Measurements from ENCODE around the gene SLC35F1.

Gene SLC35F1

GRCh38 chr6:118186672-118187567 lies 279.9 kb downstream of the SLC35F1 start:
- no peak for TF ChIP-seq ZFX (IDR thresholded peaks at IDR 0.05)
- TF ChIP-seq, protein P1, sequence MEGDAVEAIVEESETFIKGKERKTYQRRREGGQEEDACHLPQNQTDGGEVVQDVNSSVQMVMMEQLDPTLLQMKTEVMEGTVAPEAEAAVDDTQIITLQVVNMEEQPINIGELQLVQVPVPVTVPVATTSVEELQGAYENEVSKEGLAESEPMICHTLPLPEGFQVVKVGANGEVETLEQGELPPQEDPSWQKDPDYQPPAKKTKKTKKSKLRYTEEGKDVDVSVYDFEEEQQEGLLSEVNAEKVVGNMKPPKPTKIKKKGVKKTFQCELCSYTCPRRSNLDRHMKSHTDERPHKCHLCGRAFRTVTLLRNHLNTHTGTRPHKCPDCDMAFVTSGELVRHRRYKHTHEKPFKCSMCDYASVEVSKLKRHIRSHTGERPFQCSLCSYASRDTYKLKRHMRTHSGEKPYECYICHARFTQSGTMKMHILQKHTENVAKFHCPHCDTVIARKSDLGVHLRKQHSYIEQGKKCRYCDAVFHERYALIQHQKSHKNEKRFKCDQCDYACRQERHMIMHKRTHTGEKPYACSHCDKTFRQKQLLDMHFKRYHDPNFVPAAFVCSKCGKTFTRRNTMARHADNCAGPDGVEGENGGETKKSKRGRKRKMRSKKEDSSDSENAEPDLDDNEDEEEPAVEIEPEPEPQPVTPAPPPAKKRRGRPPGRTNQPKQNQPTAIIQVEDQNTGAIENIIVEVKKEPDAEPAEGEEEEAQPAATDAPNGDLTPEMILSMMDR (conservative IDR thresholded peaks at IDR 0.05), result no peak
- no peak overlapping the region for H3K27ac ChIP-seq

- no peak for TF ChIP-seq ZFX (IDR thresholded peaks at IDR 0.05)
- TF ChIP-seq, protein P1 (conservative IDR thresholded peaks at IDR 0.05), result no peak
- no peak overlapping the region for H3K27ac ChIP-seq
Measured at GRCh38 chr6:118187568-118188164, 280.6 kb downstream of the SLC35F1 start.

GRCh38 chr6:118188561-118188960 lies 281.5 kb downstream of the SLC35F1 start:
- TF ChIP-seq ZFX (IDR thresholded peaks at IDR 0.05), result no peak
- no peak overlapping the region for H3K27ac ChIP-seq

- TF ChIP-seq ZFX (IDR thresholded peaks at IDR 0.05), result no peak
- TF ChIP-seq, protein P1 (conservative IDR thresholded peaks at IDR 0.05), result no peak
- H3K27ac ChIP-seq, result no peak overlapping the region
Measured at GRCh38 chr6:118197539-118197938, 290.5 kb downstream of the SLC35F1 start.

GRCh38 chr6:118198746-118199145 lies 291.7 kb downstream of the SLC35F1 start:
- H3K27ac ChIP-seq, result no peak overlapping the region
- no peak for TF ChIP-seq ZFX (IDR thresholded peaks at IDR 0.05)
- TF ChIP-seq, protein P1 (conservative IDR thresholded peaks at IDR 0.05), result no peak

DNA sequence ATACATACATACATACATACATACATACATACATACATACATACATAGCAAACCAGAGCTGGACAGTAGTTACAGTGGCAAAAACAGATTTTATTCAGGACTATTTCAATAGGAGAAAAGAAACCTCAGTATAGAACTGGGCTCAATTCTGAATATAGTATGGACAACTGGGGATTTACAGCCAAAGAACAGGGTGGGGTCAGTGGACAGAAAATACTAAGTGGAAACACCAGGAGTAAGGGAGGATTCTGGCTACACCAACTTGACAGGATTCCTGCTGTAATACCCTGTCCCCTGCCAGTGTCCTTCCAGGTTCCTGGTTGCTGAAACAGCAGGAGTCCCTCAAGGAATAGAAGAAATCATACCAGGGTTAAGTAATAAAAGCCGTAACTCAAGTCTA lies 293.1 kb downstream of the SLC35F1 start:
- TF ChIP-seq, protein P1 (conservative IDR thresholded peaks at IDR 0.05), result no peak
- no peak for TF ChIP-seq ZFX (IDR thresholded peaks at IDR 0.05)
- no peak overlapping the region for H3K27ac ChIP-seq

DNA sequence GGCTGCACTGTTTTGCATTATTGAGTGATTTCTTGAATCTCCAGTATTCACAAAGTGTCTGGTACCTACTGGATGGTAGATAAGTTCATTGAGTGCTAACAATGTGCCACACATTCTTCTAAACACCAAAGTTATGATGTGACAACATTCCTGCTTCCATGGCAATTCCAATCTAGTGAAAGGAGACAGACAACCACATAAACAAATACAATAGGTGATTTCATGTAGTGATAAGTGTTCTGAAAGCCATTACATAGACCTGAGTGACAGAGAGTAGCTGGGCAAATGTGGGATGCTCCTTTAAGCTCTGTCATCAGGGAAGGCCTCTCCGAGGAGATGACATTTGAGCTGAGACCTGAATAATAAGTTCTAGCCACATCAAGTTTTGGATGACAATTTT lies 295.5 kb downstream of the SLC35F1 start:
- no peak for TF ChIP-seq ZFX (IDR thresholded peaks at IDR 0.05)
- TF ChIP-seq, protein P1 (conservative IDR thresholded peaks at IDR 0.05), result no peak
- no peak overlapping the region for H3K27ac ChIP-seq
